DOHH2 (cell line): ENCODE data around the gene SLC39A11.

Source experiments
- H3F3A ChIP-seq: fragments of 200-600 bp; sonication (generic), shearing (Covaris generic); 2 replicates; pipeline ENCODE4 v1.6.0; 2016; ENCODE audit warnings: antibody characterized with exemption, mild to moderate bottlenecking; ENCODE audit not compliant: control insufficient read depth, insufficient read depth
- H3K27ac ChIP-seq: fragments of 200-600 bp; sonication (generic); 2 replicates; pipeline ENCODE4 v1.5.1; 2014; ENCODE audit warnings: low read depth, mild to moderate bottlenecking, low read length, moderate library complexity
- H3K27me3 ChIP-seq: fragments of 200-600 bp; sonication (generic); 2 replicates; pipeline ENCODE4 v1.6.1; 2014; ENCODE audit warnings: mild to moderate bottlenecking, low read length, mixed read lengths; ENCODE audit not compliant: control insufficient read depth
- H3K36me3 ChIP-seq: fragments of 200-600 bp; sonication (generic); 2 replicates; pipeline ENCODE4 v1.6.1; 2014; ENCODE audit warnings: mild to moderate bottlenecking, low read length, moderate library complexity, mixed read lengths; ENCODE audit not compliant: control insufficient read depth
- H3K4me1 ChIP-seq: fragments of 200-600 bp; sonication (generic); 2 replicates; pipeline ENCODE4 v1.6.1; 2014; ENCODE audit warnings: mild to moderate bottlenecking, low read length, mixed read lengths; ENCODE audit not compliant: control insufficient read depth
- H3K4me2 ChIP-seq: fragments of 200-600 bp; sonication (generic); 2 replicates; pipeline ENCODE4 v1.6.0; 2014; ENCODE audit warnings: mild to moderate bottlenecking, low read length, moderate library complexity
- H3K4me3 ChIP-seq: fragments of 200-600 bp; sonication (generic); 2 replicates; pipeline ENCODE4 v1.5.1; 2014; ENCODE audit warnings: mild to moderate bottlenecking, low read length, mixed read lengths
- H3K79me2 ChIP-seq: fragments of 200-600 bp; sonication (generic); 2 replicates; pipeline ENCODE4 v1.6.1; 2014; ENCODE audit warnings: mild to moderate bottlenecking, low read length, mixed read lengths; ENCODE audit not compliant: control insufficient read depth
- H3K9me2 ChIP-seq: fragments of 200-600 bp; sonication (generic); replicated peaks from 2 replicates; pipeline ENCODE4 v1.6.1; 2014; ENCODE audit warnings: mild to moderate bottlenecking, low read length, mixed read lengths; ENCODE audit not compliant: control insufficient read depth
- H3K9me3 ChIP-seq: fragments of 200-600 bp; sonication (generic); 2 replicates; pipeline ENCODE4 v1.6.1; 2014; ENCODE audit warnings: antibody characterized with exemption, low read length, mixed read lengths; ENCODE audit not compliant: control insufficient read depth, insufficient read depth
- H4K20me1 ChIP-seq: fragments of 200-600 bp; sonication (generic); 2 replicates; pipeline ENCODE4 v1.6.0; 2014; ENCODE audit warnings: low read depth, mild to moderate bottlenecking, antibody characterized with exemption, low read length, moderate library complexity; ENCODE audit not compliant: control insufficient read depth, insufficient read depth
- CTCF ChIP-seq: fragments of 200-600 bp; sonication (generic); IDR thresholded peaks from one replicate; pipeline ENCODE4 v1.5.1; 2014; ENCODE audit warnings: antibody characterized with exemption, mild to moderate bottlenecking, low read depth, low read length; ENCODE audit not compliant: poor library complexity, severe bottlenecking
- EZH2phosphoT487 ChIP-seq: fragments of 200-600 bp; sonication (generic); IDR thresholded peaks from 2 replicates; pipeline ENCODE4 v1.6.1; 2017; ENCODE audit warnings: borderline replicate concordance, mild to moderate bottlenecking, antibody characterized with exemption, low read length, moderate library complexity, mixed read lengths

The SLC39A11 gene

GRCh38 chr17:73015722-73016276, 76.7 kb downstream of the SLC39A11 start:
- Histone ChIP-seq H3K27ac (no peak overlapping the region), H3K36me3 (no peaks in the 10 kb centered on the region), H3F3A (no peaks in the 10 kb centered on the region), H3K27me3 (no peaks in the 10 kb centered on the region), H3K4me3 (no peak overlapping the region), H3K4me1 (no peaks in the 10 kb centered on the region), H3K9me2 (no peaks in the 10 kb centered on the region), H3K9me3 (no peaks in the 10 kb centered on the region), H3K4me2 (no peak overlapping the region), H4K20me1 (no peaks in the 10 kb centered on the region), H3K79me2 (no peaks in the 10 kb centered on the region)
- TF ChIP-seq CTCF (no peak), EZH2phosphoT487 (no peak)

- Histone ChIP-seq H3K4me3 (no peak overlapping the region), H3K4me1 (no peaks in the 10 kb centered on the region), H4K20me1 (no peaks in the 10 kb centered on the region), H3K9me3 (no peaks in the 10 kb centered on the region), H3K4me2 (no peak overlapping the region), H3K36me3 (no peaks in the 10 kb centered on the region), H3K9me2 (no peaks in the 10 kb centered on the region), H3K27ac (no peak overlapping the region), H3K27me3 (no peaks in the 10 kb centered on the region), H3F3A (no peaks in the 10 kb centered on the region), H3K79me2 (no peaks in the 10 kb centered on the region)
- no peak for TF ChIP-seq CTCF
- TF ChIP-seq EZH2phosphoT487: no peak
Observed at GRCh38 chr17:73013816-73014663, 78.4 kb downstream of the SLC39A11 start.

GRCh38 chr17:73013301-73013700, 79.2 kb downstream of the SLC39A11 start:
- Histone ChIP-seq H3F3A (no peaks in the 10 kb centered on the region), H3K4me3 (no peak overlapping the region), H3K9me2 (no peaks in the 10 kb centered on the region), H3K4me1 (no peaks in the 10 kb centered on the region), H3K79me2 (no peaks in the 10 kb centered on the region), H4K20me1 (no peaks in the 10 kb centered on the region), H3K27me3 (no peaks in the 10 kb centered on the region), H3K4me2 (no peak overlapping the region), H3K27ac (no peak overlapping the region), H3K9me3 (no peaks in the 10 kb centered on the region), H3K36me3 (no peaks in the 10 kb centered on the region)
- TF ChIP-seq CTCF: no peak
- no peak for TF ChIP-seq EZH2phosphoT487
